Eye (tissue), 1 donor: Measurements from ENCODE around the gene NBPF3.
A peak's percentile ranks its signal among the peaks of the same experiment; 100 is the strongest.
"Not testable (repeated sequence)": the region's sequence is repeated elsewhere in the genome, so short reads cannot be mapped to it uniquely, and the experiment has no call there.

Experiments
- DNase-seq: peaks from one replicate; pipeline ENCODE4 v3.0.0-alpha.2; 2015

NBPF3 gene

DNA sequence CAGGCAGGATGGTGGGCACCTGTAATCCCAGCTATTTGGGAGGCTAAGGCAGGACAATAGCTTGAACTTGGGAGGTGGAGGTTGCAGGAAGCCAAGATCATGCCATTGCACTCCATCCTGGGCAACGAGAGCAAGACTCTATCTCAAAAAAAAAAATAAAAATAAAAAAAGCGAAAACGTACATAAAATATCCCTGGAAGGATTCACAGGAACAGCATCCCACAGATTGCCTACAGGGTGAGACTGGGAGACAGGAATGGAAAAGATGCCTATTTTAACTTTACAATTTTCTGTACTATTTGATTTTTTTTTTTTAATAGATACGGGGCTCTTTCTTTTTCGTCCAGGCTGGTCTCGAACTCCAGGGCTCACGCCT, 604 bp upstream of the NBPF3 start:
- no peak for DNase-seq

DNA sequence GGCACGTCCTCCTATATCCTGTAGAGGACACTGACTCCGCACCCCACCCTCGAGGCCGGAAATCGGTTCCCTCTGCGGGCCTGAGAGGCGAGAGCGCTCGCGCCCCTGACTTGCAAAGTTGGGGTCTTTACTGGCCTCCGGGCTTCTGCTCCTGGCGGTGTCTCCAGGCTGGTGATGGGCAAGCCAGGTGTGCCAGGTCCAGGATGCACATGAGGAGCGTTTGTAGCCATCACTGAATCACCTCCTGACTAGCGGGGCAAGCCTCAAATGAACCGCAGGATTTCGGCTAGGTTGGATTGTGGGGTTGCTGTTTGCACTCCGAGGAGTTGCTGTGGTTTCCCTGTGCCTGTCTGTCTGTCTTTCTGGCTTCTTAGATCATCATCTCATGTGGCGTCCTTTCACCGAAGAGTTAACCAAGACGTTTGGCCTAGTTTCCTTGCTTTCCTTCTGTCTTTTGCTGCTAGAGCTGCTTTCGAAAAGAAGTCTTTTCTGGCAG, 741 bp downstream of the NBPF3 start:
- not testable (repeated sequence) for DNase-seq

GRCh38 chr1:21446647-21447046, 6.7 kb downstream of the NBPF3 start:
- not testable (repeated sequence) for DNase-seq

DNA sequence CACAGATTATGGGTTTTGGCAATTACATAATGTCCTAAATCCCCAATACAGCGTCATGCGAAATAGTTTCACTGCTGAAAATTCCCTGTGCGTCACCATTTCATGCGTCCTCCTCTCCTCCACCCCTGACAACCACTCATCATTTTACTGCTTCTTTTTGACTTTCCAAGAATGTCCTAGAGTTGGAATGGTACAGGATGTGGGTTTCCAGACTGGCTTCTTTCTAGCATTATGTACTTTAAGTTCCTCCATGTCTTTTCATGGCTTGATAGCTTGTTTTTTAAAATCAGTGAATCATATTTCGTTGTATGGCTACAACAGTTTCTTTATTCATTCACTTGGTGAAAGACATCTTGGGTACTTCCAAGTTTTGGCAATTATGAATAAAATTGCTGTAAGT, 7.4 kb downstream of the NBPF3 start:
- DNase-seq: no peak

DNA sequence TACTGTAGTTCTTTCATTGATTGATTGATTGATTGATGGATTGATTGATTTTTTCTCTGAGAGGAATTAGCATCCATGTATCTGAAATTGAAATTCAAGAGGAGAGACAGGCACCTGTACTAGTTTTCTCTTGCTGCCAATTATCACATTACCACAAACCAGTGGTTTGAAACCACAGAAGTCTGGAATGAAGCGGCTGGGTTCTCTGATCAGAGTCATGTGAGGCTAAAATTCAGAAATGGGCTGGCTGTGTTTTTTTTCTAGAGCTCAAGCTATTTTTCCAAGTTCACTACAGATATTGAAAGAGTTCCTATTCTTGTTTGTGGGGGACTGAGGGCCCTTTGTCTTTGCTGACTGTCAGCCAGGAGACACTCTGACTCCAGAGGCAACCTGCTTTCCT, 10.0 kb downstream of the NBPF3 start:
- no peak for DNase-seq

GRCh38 chr1:21451212-21451611, 11.3 kb downstream of the NBPF3 start:
- DNase-seq: no peak

DNA sequence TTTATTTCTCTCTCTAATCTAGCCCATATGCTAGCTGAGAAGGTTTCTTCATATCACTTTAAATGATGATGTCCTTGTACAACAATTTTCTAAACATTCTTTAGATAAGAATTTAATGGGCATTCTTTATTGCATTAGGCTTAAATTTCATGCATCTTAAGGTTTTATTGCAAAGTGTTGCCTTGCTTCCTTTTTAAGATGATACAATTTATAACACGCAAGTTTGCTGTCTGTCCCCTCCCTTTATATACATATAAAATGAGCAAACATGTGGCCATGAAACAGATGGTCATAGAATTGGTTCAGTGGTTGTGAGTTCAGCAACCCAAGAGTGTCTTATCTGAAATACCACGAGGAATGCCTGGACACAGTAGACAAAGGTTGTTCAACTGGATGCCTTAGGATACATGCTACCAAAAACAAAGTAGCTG, 12.1 kb downstream of the NBPF3 start:
- DNase-seq: no peak

DNA sequence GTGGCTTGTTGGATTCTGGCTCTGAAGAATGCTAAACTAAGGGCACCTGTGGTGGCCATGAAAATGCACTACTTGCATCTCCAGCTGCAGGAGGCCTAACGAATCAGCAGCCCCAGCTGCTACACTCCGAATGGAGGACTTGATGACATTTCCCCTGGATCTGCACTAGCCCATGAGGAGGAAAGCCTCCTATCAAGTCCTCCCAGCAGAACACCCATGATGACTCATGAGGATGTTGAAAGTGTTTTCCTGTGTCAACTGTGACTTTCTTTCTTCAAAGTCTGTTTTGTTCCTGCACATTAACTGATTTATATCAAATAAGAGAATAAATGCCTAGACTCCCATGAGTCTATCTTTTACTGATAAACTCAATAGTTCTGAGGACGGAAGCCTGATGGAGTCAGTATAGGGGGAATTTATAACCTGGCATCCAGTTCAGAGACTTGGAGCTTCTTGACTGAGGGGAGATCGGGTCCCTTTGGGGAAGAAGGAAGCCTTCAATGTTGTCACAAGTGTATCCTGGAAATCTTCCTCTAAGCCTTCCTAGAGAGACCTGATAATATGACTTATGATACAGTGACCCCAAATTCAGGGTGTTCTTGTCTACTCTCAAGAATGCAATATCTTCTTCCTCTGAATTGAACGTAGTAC, 14.2 kb downstream of the NBPF3 start:
- DNase-seq: not testable (repeated sequence)

GRCh38 chr1:21454904-21455303, 15.0 kb downstream of the NBPF3 start:
- not testable (repeated sequence) for DNase-seq

DNA sequence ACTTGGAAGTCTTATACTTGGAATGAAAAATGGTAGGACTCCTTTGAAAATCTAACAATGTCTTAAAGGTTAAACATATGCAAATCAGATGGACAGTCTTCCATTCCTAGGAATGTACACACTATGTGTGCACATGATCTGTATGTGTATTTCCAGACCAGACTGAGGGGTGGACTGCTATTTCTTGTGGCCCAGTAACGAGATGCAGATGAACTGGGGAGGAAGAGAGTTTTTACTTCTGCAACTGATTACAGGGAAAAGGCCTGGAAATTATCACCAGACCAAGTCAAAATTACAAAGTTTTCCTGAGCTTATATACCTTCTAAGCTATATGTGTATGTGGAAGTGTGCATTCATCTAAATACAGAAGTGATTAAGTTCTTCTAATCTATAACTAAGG, 17.7 kb downstream of the NBPF3 start:
- DNase-seq: no peak

GRCh38 chr1:21465127-21465526, 25.2 kb downstream of the NBPF3 start:
- not testable (repeated sequence) for DNase-seq

DNA sequence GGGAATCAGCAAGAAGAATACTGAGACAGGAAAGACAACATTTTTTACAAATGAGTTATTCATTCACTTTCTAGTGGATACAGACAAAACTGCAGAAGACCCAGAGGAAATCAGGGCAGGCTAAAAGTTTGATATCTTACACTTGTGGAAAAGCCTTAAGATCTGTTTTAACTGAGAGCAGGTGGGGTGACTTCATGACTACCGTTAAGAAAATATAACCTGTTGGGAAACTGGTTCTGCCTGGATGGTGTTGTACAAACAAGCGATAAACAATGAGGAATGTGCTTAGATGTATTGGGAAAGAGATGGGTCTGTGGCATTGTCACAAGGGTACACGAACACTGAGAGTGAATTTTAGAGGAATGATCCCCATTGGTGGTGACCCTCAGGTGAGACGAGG, 28.0 kb downstream of the NBPF3 start:
- not testable (repeated sequence) for DNase-seq

- DNase-seq: no peak
Observed at GRCh38 chr1:21468599-21468998, 28.7 kb downstream of the NBPF3 start.

DNA sequence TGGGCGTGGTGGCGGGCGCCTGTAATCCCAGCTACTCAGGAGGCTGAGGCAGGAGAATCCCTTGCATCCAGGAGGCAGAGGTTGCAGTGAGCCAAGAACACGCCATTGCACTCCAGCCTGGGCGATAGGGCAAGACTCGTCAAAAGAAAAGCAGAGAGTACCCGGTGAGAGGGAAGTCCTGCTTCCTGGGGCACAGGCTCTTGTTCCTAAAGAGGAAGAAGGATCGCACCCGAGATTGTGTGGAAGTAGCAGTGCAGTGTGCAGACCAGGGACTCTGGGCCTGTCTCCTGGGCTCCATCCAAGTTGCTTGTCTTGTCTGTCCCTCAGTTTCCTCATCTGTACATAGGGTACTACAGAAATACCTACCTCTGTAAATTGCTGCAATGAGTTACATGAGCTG, 29.6 kb downstream of the NBPF3 start:
- DNase-seq: no peak

GRCh38 chr1:21472861-21473260, 32.9 kb downstream of the NBPF3 start:
- no peak for DNase-seq

DNA sequence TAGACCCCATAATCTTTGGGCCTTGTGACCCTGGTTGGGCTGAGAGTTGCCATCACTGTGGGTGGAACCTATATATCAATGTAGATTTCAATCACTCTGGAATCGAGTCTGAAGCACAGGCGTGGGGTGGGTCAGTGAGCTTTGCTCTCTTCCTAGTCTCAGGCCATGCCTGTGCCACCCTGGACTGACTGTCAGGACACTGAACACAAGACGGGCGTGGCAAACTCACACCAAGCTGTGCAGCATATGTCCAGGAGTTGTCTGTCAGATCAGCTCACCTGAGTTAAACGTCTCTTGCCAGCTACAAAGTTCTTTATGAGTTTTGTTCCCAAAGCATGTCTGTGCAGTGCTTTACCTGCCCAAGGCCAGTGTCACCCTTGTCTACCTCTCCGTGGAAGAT, 38.4 kb downstream of the NBPF3 start:
- no peak for DNase-seq

DNA sequence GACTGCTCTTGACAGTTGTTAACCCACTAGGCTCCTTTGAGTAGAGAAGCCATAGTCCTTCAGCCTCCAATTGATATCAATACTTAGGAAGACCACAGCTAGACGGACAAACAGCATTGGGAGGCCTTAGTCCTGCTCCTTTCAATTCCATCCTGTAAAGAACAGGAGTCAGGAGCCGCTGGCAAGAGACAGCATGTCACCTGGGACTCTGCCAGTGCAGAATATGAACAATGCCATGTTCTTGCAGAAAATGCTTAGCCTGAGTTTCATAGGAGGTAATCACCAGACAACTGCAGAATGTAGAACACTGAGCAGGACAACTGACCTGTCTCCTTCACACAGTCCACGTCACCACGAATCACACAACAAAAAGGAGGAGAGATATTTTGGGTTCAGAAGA, 43.9 kb downstream of the NBPF3 start:
- DNase-seq: not testable (repeated sequence)

- DNase-seq: no peak
Observed at GRCh38 chr1:21489146-21489545, 49.2 kb downstream of the NBPF3 start.

DNA sequence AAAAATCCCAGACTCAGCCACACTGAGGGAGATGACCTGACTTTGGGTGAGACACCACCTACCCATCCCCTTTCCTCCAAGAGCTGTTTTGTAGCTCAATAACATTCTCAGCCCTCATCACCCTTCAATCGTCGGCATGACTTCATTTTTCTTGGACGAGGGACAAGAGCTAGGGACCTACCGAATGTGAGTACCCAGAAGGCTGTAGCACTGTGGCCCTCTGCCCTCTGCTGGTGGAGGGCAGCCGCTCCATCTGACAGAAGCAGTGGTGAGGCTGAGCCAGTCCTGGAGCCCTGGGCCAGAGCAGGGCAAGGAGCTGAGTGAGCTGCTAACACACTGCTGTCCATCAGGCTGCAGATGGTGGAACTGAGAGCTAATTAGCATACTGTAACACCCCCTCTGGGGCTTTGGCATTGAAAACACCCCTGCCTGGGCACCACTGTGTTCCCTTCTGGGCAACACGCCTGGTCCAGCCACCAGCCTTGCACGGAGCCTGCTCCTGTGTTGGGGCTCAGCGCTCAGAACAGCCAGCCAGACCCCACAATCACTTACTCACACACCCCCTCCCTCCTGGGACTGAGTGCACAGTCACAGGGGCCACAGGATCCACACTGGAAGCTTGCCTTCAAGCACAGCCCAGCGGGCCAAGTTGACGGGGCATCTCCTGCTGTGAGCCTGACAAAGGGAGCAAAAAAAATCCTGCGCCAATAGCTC, 51.0 kb downstream of the NBPF3 start:
- no peak for DNase-seq

DNA sequence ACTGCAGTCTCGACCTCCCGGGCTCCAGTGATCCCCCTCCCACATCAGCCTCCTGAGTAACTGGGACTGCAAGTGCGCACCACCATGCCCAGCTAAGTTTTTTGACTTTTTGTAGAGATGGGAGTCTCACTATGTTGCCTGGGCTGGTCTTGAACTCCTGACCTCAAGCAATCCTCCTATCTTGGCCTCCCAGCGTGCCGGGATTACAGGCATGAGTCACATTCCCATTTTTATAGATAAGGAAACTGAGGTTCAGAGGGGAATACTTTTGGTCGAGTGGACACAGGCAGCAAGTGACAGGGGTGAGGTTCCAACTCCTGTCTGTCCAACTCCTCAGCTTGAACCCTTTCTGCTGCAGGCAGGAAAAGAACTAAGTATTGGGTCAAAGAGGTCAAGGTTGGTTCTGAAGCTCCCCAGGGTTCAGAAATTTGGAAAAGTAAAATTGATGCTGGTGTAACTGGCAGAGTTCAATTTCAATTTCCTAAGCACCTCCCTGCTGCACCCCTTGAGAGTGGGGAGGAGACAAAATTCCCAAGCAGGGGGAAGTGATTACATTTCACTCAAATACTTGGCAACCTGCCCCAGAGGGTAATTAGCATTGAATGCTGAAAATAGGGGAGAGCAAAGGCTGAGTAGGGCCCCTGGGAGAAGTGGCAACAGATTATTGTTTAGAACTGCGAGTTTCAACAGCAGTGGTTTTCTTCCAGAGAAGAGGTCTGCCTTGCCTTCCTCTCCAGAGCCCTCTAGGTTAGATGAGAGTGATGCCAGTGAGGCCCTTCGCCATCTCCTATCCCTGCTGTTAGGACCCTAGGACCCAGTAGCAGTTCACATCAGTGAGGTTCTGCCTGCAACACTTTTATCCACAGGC, 51.8 kb downstream of the NBPF3 start:
- peak; percentile 66 for DNase-seq

- no peak for DNase-seq
Observed at GRCh38 chr1:21492356-21492625, 52.4 kb downstream of the NBPF3 start.

GRCh38 chr1:21494196-21494595, 54.3 kb downstream of the NBPF3 start:
- no peak for DNase-seq

GRCh38 chr1:21495225-21495820, 55.4 kb downstream of the NBPF3 start:
- DNase-seq: no peak
